ENCODE measurements around the gene BICD2. TPM values are rescaled to one million over a fixed set of nuclear protein-coding genes. Genes with fewer than 3 reads are reported as not detected.

Gene BICD2
- total RNA-seq (2021; fragmentation: NEBNext Ultra II Directional; extraction: Animal tissue kit (Norgen Biotek cat#: 25700)), result 22.8 and 22.9 TPM in 2 replicates
- 6.6 and 9.7 TPM in 2 replicates for polyA plus RNA-seq (2011; rRNA removed)
- 6.7 TPM for polyA plus RNA-seq (2011; cell fraction: cytosol; rRNA removed)
- 9.6 TPM for polyA plus RNA-seq (2011; cell fraction: nucleus; rRNA removed)
- 11.7 to 13.9 TPM (median 12.5 TPM) in 4 replicates for polyA plus RNA-seq (2012, experiment 1 of 2)
- 4.3 TPM for polyA plus RNA-seq (2012, experiment 2 of 2)
- 12.0 TPM for polyA plus RNA-seq (2013, experiment 1 of 2)
- polyA plus RNA-seq (2013, experiment 2 of 2), result 12.8 TPM
- polyA minus RNA-seq (2011; rRNA and poly(A)+ RNA removed), result 12.8 and 13.2 TPM in 2 replicates
- polyA minus RNA-seq (2011; cell fraction: cytosol; rRNA and poly(A)+ RNA removed), result 10.7 TPM
- 14.0 TPM for polyA minus RNA-seq (2011; cell fraction: nucleus; rRNA and poly(A)+ RNA removed)
- long read RNA-seq, experiment 1, partial matches to known transcripts, result 13 of 13 reads
- long read RNA-seq, experiment 1, other reads (novel, unspliced or antisense), result 0 of 13 reads
- long read RNA-seq, experiment 2, partial matches to known transcripts, result 0 of 3 reads
- long read RNA-seq, experiment 2, other reads (novel, unspliced or antisense), result 3 of 3 reads

GRCh38 chr9:92764381-92764987 is at the start of gene BICD2:
Gene BICD2 (minus strand): TSS chr9:92764833. CDS start chr9:92764744, 89 bp downstream.
- DNase-seq (ENCODE audit: low read depth in 1 of 2, low spot score in 2 of 2) (peak in 1 of 2 experiments; percentile 60), FAIRE-seq (no peak)
- H2BK20ac ChIP-seq (ENCODE audit: low read length), result no peak within 1 kb of the TSS
- peak within 1 kb of the TSS; percentile 82; the same call in 1 of the 2 replicates for H2AFZ ChIP-seq (ENCODE audit: low read length)
- peak within 1 kb of the TSS; percentile 92 for H3K4ac ChIP-seq (replicated peaks; ENCODE audit: insufficient read length, low read depth, low read length)
- no peak within 1 kb of the TSS for H3K14ac ChIP-seq (ENCODE audit: insufficient read length)
- H4K5ac ChIP-seq (ENCODE audit: insufficient read length, low read depth, low read length), result peak within 1 kb of the TSS; percentile 91
- no peak within 1 kb of the TSS for H2BK120ac ChIP-seq (replicated peaks; ENCODE audit: low read depth, low read length)
- peaks cover 21 to 49% of the 10 kb centered on the region in 2 experiments for H3K79me2 ChIP-seq (ENCODE audit: control insufficient read depth in 1 of 2, insufficient read depth in 2 of 2, low read length in 2 of 2)
- peak within 1 kb of the TSS; percentile 94 for H4K8ac ChIP-seq (ENCODE audit: extremely low read depth, insufficient read depth, low read length)
- H2BK5ac ChIP-seq (ENCODE audit: low read depth, low read length), result peak within 1 kb of the TSS; percentile 93
- H3K79me1 ChIP-seq (ENCODE audit: low read depth, low read length), result peaks cover 35% of the 10 kb centered on the region
- peak within 1 kb of the TSS; percentile 91 to 100 (median 96) for H3K4me3 ChIP-seq (ENCODE audit: extremely low read depth in 1 of 4, insufficient read depth in 2 of 4, low read depth in 3 of 4, low read length in 4 of 4)
- peak within 1 kb of the TSS; percentile 89 for H3K56ac ChIP-seq (replicated peaks; ENCODE audit: insufficient read length, low read depth, low read length)
- CTCF ChIA-PET (ENCODE audit: partially characterized antibody), result interaction anchor here (0.6 to 2.4 kb wide), 9 partner anchors 17 to 239 kb away, joined by 3 to 12 read pairs (median 3); no protein-coding TSS in a partner anchor
- H3K27me3 ChIP-seq (replicated peaks in 1 of 4; ENCODE audit: control insufficient read depth in 3 of 4, extremely low read depth in 1 of 4, insufficient read depth in 3 of 4, low read length in 3 of 4), result no peaks in the 10 kb centered on the region
- no peak within 1 kb of the TSS for H2AK5ac ChIP-seq (ENCODE audit: low read depth, low read length)
- H3K4me2 ChIP-seq (ENCODE audit: insufficient read depth in 1 of 2, low read depth in 2 of 2, low read length in 2 of 2), result peak within 1 kb of the TSS; percentile 89 to 95
- H4K20me1 ChIP-seq (replicated peaks in 1 of 2; ENCODE audit: control insufficient read depth in 1 of 2, insufficient read depth in 2 of 2, low read length in 2 of 2), result peaks cover 22 to 36% of the 10 kb centered on the region in 2 experiments
- H3K27ac ChIP-seq (ENCODE audit: low read depth, low read length), result peak within 1 kb of the TSS; percentile 97
- H3K23me2 ChIP-seq (ENCODE audit: low read depth, low read length), result peaks cover 15% of the 10 kb centered on the region
- no peak within 1 kb of the TSS for H3K23ac ChIP-seq (ENCODE audit: insufficient read length)
- peaks cover 0 to 23% (median 8%) of the 10 kb centered on the region in 4 experiments; a peak in 4 of 7 replicates for H3K4me1 ChIP-seq (replicated peaks in 1 of 4; ENCODE audit: control insufficient read depth in 3 of 4, insufficient read depth in 4 of 4, low read length in 3 of 4)
- H2BK15ac ChIP-seq (ENCODE audit: low read length), result peak within 1 kb of the TSS; percentile 61; the same call in 1 of the 2 replicates
- H3K9me3 ChIP-seq (ENCODE audit: insufficient read depth in 2 of 2, low read depth in 1 of 2, low read length in 1 of 2), result no peaks in the 10 kb centered on the region
- peak within 1 kb of the TSS; percentile 80 for H4K91ac ChIP-seq (replicated peaks; ENCODE audit: insufficient read length, low read length)
- peak within 1 kb of the TSS; percentile 71 to 89 (median 86) for H3K9ac ChIP-seq (replicated peaks in 1 of 4; ENCODE audit: extremely low read depth in 1 of 4, low read depth in 3 of 4, low read length in 3 of 4)
- peak within 1 kb of the TSS; percentile 71 for H3K18ac ChIP-seq (ENCODE audit: extremely low read depth, low read length)
- POLR2A ChIA-PET (ENCODE audit: partially characterized antibody), result interaction anchor here (1.2 kb wide), 1 partner anchor 28 kb away, joined by 3 read pairs; no protein-coding TSS in a partner anchor
- peak within 1 kb of the TSS; percentile 39; the same call in 1 of the 2 replicates for H2BK12ac ChIP-seq (ENCODE audit: low read depth, low read length)
- no peaks in the 10 kb centered on the region for H3K36me3 ChIP-seq (ENCODE audit: control insufficient read depth in 2 of 4, insufficient read depth in 4 of 4, low read length in 3 of 4)
- WGBS, 2 experiments (ENCODE audit: extremely low coverage in 1 of 2, insufficient coverage in 1 of 2, insufficient read length in 1 of 2, insufficient replicate concordance in 2 of 2, low coverage in 1 of 2, low lambda C conversion rate in 2 of 2, missing lambda C conversion rate in 1 of 2), result 2% methylated on average over 22 of the region's 74 CpGs; no CpG with 5 or more reads in 1 of the 2 experiments
- TF ChIP-seq EZH2 (IDR thresholded peaks at IDR 0.05; ENCODE audit: low read depth, low read length, severe bottlenecking), result no peak
- TF ChIP-seq, protein P1, sequence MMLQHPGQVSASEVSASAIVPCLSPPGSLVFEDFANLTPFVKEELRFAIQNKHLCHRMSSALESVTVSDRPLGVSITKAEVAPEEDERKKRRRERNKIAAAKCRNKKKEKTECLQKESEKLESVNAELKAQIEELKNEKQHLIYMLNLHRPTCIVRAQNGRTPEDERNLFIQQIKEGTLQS (IDR thresholded peaks at IDR 0.05; ENCODE audit: insufficient read depth, low read depth, low read length), result 0 out of 2 replicates have a peak, but pooled peaks have one; percentile 48
- TF ChIP-seq EGR1 (IDR thresholded peaks at IDR 0.05; ENCODE audit: borderline replicate concordance, low read depth, low read length), result no peak
- TF ChIP-seq SUZ12 (IDR thresholded peaks at IDR 0.05; ENCODE audit: low read length), result no peak
- TF ChIP-seq PHF8 (conservative IDR thresholded peaks at IDR 0.05; ENCODE audit: low read depth, low read length), result peak; percentile 27; the same call in 1 of the 2 replicates
- no peak for TF ChIP-seq SP4 (IDR thresholded peaks at IDR 0.05; ENCODE audit: low read length)
- TF ChIP-seq FOSL1 (IDR thresholded peaks at IDR 0.05; ENCODE audit: insufficient read depth, low read depth, low read length), result no peak
- no peak for TF ChIP-seq TEAD4 (IDR thresholded peaks at IDR 0.05; ENCODE audit: low read depth, low read length)
- peak; percentile 68 for TF ChIP-seq KDM4A (IDR thresholded peaks at IDR 0.05; ENCODE audit: low read depth, low read length, severe bottlenecking)

All from H1 (cell line).